Natural killer cell (primary cell): ENCODE measurements around the gene MMP20. TPM values are rescaled to one million over a fixed set of nuclear protein-coding genes. Genes with fewer than 3 reads are reported as not detected.

Experiments used
- ATAC-seq, 3 donors: fragments of 150-1000 bp in 2 of 3; fragments of 200-7000 bp in 1 of 3; cut with Tn5 transposase; 1 replicate in 1 of 3; 2 replicates in 2 of 3; pipeline ENCODE4 v1.10.0; 2021; ENCODE audit warnings: mild to moderate bottlenecking in 2 of 3, moderate library complexity in 2 of 3
- DNase-seq, 2 donors: peaks; one replicate each; pipeline versions ENCODE4 v3.0.0 to v3.0.0-alpha.2; 2013 to 2021; ENCODE audit warnings: mixed read lengths in 1 of 2
- H3K27ac ChIP-seq: one replicate; pipeline ENCODE4 v1.5.1; 2013; ENCODE audit warnings: mild to moderate bottlenecking, low read length
- H3K27me3 ChIP-seq: one replicate; pipeline ENCODE4 v1.6.1; 2013; ENCODE audit warnings: low read length; ENCODE audit not compliant: control insufficient read depth, insufficient read depth
- H3K36me3 ChIP-seq: one replicate; pipeline ENCODE4 v1.6.1; 2013; ENCODE audit warnings: low read length; ENCODE audit not compliant: control insufficient read depth, insufficient read depth
- H3K4me1 ChIP-seq: one replicate; pipeline ENCODE4 v1.6.1; 2013; ENCODE audit warnings: low read length; ENCODE audit not compliant: control insufficient read depth, insufficient read depth
- H3K4me3 ChIP-seq: one replicate; pipeline ENCODE4 v1.5.1; 2013; ENCODE audit warnings: low read length
- H3K9me3 ChIP-seq: one replicate; pipeline ENCODE4 v1.6.1; 2013; ENCODE audit warnings: low read length; ENCODE audit not compliant: control insufficient read depth, insufficient read depth
- H3K27ac Mint-ChIP-seq, 2 donors: one replicate each; pipeline ENCODE4 v1.8.0; 2022; ENCODE audit warnings: mild to moderate bottlenecking in 2 of 2, mixed read lengths in 2 of 2, moderate library complexity in 1 of 2
- H3K27me3 Mint-ChIP-seq, 2 donors: one replicate each; pipeline ENCODE4 v1.8.0; 2022; ENCODE audit warnings: low read depth in 2 of 2, mixed read lengths in 2 of 2
- H3K36me3 Mint-ChIP-seq: one replicate; pipeline ENCODE4 v1.8.0; 2022; ENCODE audit warnings: mixed read lengths
- H3K4me1 Mint-ChIP-seq, 2 donors: one replicate each; pipeline ENCODE4 v1.8.0; 2022; ENCODE audit warnings: mixed read lengths in 2 of 2
- H3K4me3 Mint-ChIP-seq: one replicate; pipeline ENCODE4 v1.8.0; 2022; ENCODE audit warnings: mild to moderate bottlenecking, moderate library complexity, mixed read lengths
- H3K9me3 Mint-ChIP-seq, 2 donors: one replicate each; pipeline ENCODE4 v1.8.0; 2022; ENCODE audit warnings: mixed read lengths in 2 of 2
- WGBS: methylation state at CpG from one replicate; pipeline ENCODE4 v1.1.7; 2013; ENCODE audit warnings: missing lambda C conversion rate; ENCODE audit not compliant: insufficient coverage; 5-methylcytosine and 5-hydroxymethylcytosine counted together
- intact Hi-C: fragments of 100-400 bp; cut with micrococcal nuclease; formaldehyde crosslinking; loops from one replicate; pipeline ENCODE4 v1.14.2; 2022
- total RNA-seq, 4 donors: library from RNA; stranded (reverse); fragments of 120-200 nt in 1 of 4; gene quantifications; one replicate each; pipeline versions ENCODE4 v1.2.3 to v1.2.4, GENCODE V29; 2013 to 2022
- TF ChIP-seq, protein P1 (sequence below): fragments of 200-600 bp; IDR thresholded peaks from one replicate; pipeline ENCODE4 v1.8.0; 2022; ENCODE audit warnings: antibody characterized with exemption

MMP20 gene
- total RNA-seq, 3 donors from 2014 or later (not counting 1 experiment from before 2014, with no cell fraction given): not detected

DNA sequence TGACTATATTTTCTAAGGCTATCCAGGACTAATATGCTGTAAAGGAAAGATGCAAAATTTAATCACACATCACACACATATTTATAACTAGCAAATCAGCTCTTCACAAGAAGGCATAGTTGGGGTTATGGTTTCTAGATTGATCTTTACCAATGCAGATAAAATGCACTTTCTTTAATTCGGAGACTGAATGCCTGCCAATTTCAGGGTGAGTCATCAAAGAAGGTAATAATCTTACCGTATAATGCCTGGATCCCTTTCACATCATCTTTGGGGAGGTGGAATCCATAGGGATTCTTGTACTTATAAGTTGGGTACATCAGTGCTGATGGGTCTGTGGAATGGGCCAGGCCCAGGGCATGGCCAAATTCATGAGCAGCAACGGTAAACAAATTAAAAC, 16.4 kb downstream of the MMP20 start:
- Mint-ChIP-seq H3K27ac (no peak overlapping the region), H3K27me3 (no peaks in the 10 kb centered on the region), H3K4me3 (no peak overlapping the region), H3K4me1 (no peaks in the 10 kb centered on the region), H3K36me3 (no peaks in the 10 kb centered on the region), H3K9me3 (no peaks in the 10 kb centered on the region)
- TF ChIP-seq, protein P1, sequence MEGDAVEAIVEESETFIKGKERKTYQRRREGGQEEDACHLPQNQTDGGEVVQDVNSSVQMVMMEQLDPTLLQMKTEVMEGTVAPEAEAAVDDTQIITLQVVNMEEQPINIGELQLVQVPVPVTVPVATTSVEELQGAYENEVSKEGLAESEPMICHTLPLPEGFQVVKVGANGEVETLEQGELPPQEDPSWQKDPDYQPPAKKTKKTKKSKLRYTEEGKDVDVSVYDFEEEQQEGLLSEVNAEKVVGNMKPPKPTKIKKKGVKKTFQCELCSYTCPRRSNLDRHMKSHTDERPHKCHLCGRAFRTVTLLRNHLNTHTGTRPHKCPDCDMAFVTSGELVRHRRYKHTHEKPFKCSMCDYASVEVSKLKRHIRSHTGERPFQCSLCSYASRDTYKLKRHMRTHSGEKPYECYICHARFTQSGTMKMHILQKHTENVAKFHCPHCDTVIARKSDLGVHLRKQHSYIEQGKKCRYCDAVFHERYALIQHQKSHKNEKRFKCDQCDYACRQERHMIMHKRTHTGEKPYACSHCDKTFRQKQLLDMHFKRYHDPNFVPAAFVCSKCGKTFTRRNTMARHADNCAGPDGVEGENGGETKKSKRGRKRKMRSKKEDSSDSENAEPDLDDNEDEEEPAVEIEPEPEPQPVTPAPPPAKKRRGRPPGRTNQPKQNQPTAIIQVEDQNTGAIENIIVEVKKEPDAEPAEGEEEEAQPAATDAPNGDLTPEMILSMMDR: no peak
- H3K27me3 ChIP-seq: no peaks in the 10 kb centered on the region
- ATAC-seq: no peak
- DNase-seq: no peak
- intact Hi-C loops: no loop called here
- no peaks in the 10 kb centered on the region for H3K36me3 ChIP-seq
- no peaks in the 10 kb centered on the region for H3K4me1 ChIP-seq
- H3K4me3 ChIP-seq: no peak overlapping the region
- H3K27ac ChIP-seq: no peak overlapping the region
- H3K9me3 ChIP-seq: no peaks in the 10 kb centered on the region
- WGBS: 84% methylated on average over 3 of the region's 3 CpGs

DNA sequence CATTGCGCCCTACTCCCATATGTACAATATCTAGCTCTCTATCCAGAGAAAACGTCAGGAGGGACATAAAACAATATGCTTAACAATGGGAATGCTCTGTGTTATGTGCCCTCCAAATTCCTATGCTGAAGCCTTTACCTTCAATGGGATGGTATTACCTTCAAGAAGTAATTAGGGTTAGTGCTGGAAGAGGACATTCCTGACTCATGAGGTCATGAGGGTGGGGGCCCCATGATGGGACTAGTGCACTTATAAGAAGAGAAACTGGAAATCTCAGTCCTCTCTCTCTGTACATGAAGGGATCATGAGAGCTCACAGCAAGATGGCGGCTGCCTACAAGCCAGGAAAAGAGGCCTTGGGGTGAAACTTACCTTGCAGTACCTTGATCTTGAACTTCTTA, 20.3 kb downstream of the MMP20 start:
- 97% methylated on average over 2 of the region's 3 CpGs for WGBS
- Histone ChIP-seq H3K4me1 (no peaks in the 10 kb centered on the region), H3K27ac (no peak overlapping the region), H3K9me3 (no peaks in the 10 kb centered on the region), H3K27me3 (no peaks in the 10 kb centered on the region), H3K4me3 (no peak overlapping the region), H3K36me3 (no peaks in the 10 kb centered on the region)
- H3K27ac Mint-ChIP-seq: no peak overlapping the region
- peaks cover 5 to 8% of the 10 kb centered on the region in 2 donors for H3K27me3 Mint-ChIP-seq
- no peak overlapping the region for H3K4me3 Mint-ChIP-seq
- DNase-seq (no peak), ATAC-seq (no peak)
- no peaks in the 10 kb centered on the region for H3K9me3 Mint-ChIP-seq
- no peaks in the 10 kb centered on the region for H3K4me1 Mint-ChIP-seq
- intact Hi-C loops: no loop called here
- no peaks in the 10 kb centered on the region for H3K36me3 Mint-ChIP-seq
- TF ChIP-seq, protein P1: no peak

DNA sequence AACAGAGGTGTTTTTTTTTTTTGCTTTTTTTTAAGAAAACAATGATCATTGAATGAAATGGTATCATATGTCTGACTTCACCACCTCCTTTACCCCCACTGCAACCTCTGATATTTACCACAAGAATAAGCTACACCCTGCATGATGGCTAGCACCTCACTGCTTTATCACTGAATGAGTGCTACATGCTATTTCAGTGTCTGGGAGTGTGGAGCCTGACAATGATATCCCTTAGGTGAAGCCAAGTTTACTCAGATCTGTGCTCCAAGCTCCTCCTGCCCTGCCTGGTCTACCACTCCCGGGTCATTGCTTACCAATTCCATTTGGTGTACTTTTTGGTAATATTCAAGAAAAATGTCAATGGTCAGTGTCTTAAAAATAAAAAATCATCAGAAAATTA, 21.1 kb downstream of the MMP20 start:
- H3K27ac ChIP-seq: no peak overlapping the region
- H3K4me3 ChIP-seq: no peak overlapping the region
- Mint-ChIP-seq H3K4me3 (no peak overlapping the region), H3K4me1 (no peaks in the 10 kb centered on the region), H3K27ac (no peak overlapping the region), H3K36me3 (no peaks in the 10 kb centered on the region), H3K27me3 (peaks cover 5 to 8% of the 10 kb centered on the region in 2 donors), H3K9me3 (no peaks in the 10 kb centered on the region)
- no peaks in the 10 kb centered on the region for H3K27me3 ChIP-seq
- H3K4me1 ChIP-seq: no peaks in the 10 kb centered on the region
- WGBS: 100% methylated on average over 1 of the region's 1 CpG
- no peak for DNase-seq
- H3K9me3 ChIP-seq: no peaks in the 10 kb centered on the region
- intact Hi-C loops: no loop called here
- ATAC-seq: no peak
- H3K36me3 ChIP-seq: no peaks in the 10 kb centered on the region
- TF ChIP-seq, protein P1: no peak

DNA sequence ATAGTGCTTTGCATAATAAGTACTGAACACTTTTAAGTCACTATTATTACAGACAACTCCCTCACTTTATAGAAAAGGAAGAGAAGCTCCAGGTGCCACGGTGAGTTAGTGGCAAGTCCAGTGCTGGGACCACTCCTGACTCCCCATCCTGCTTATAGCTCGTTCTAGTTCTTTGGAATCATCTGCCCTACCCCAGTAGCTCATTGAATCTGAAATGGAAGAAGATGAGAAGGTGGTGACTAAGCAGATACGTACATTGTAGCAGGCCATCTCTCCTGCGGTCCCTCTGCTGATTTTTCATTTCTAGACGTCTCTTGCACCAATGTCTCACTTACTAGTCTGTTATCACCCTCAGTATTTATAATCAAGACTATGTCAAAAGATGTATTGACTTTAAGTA, 21.6 kb downstream of the MMP20 start:
- intact Hi-C loops: no loop called here
- Mint-ChIP-seq H3K27ac (no peak overlapping the region), H3K4me3 (no peak overlapping the region), H3K9me3 (no peaks in the 10 kb centered on the region), H3K4me1 (no peaks in the 10 kb centered on the region), H3K36me3 (no peaks in the 10 kb centered on the region), H3K27me3 (peaks cover 5 to 8% of the 10 kb centered on the region in 2 donors)
- TF ChIP-seq, protein P1: no peak
- 94% methylated on average over 3 of the region's 5 CpGs for WGBS
- Histone ChIP-seq H3K4me1 (no peaks in the 10 kb centered on the region), H3K4me3 (no peak overlapping the region), H3K36me3 (no peaks in the 10 kb centered on the region), H3K27me3 (no peaks in the 10 kb centered on the region), H3K9me3 (no peaks in the 10 kb centered on the region), H3K27ac (no peak overlapping the region)
- ATAC-seq: no peak
- DNase-seq: no peak
